Pancreas (tissue), 10 donors: ENCODE results near the gene IGSF21. TPM values are rescaled to one million over a fixed set of nuclear protein-coding genes. Genes with fewer than 3 reads are reported as not detected.

Experiments
- ATAC-seq, 4 donors: fragments of 200-7000 bp; cut with Tn5 transposase; one replicate each; pipeline versions ENCODE4 v1.8.0 to v1.9.1; 2020; ENCODE audit warnings: mild to moderate bottlenecking in 4 of 4, moderate library complexity in 4 of 4
- DNase-seq, 6 donors: peaks; one replicate each; pipeline ENCODE4 v3.0.0-alpha.2; 2020
- FAIRE-seq: peaks from 2 replicates; lab custom pipeline; 2012; peaks lifted over from hg19 to GRCh38; lab: Jason Lieb, UNC
- H3K27ac ChIP-seq, 4 donors: fragments of 200-600 bp; sonication (generic); 1 replicate in 3 of 4; 2 replicates in 1 of 4; pipeline versions ENCODE4 v1.5.0 to v1.8.0; 2020
- H3K27me3 ChIP-seq, 4 donors: fragments of 200-600 bp; one replicate each; pipeline ENCODE4 v1.8.0; 2021
- H3K36me3 ChIP-seq, 3 donors: fragments of 200-600 bp; sonication (generic) in 1 of 3; one replicate each; pipeline versions ENCODE4 v1.5.0 to v1.8.0; 2020 to 2021
- H3K4me1 ChIP-seq, 3 donors: fragments of 200-600 bp; one replicate each; pipeline ENCODE4 v1.8.0; 2021
- H3K4me3 ChIP-seq, 4 donors: fragments of 200-600 bp; sonication (generic) in 2 of 4; one replicate each; pipeline versions ENCODE4 v1.5.0 to v1.8.0; 2020 to 2021
- H3K9me3 ChIP-seq, 4 donors: fragments of 200-600 bp; one replicate each; pipeline ENCODE4 v1.8.0; 2021
- CTCF ChIP-seq, 4 donors: fragments of 200-600 bp; sonication (generic) in 3 of 4; IDR thresholded peaks; one replicate each; pipeline versions ENCODE4 v1.5.0 to v1.8.0; 2021; ENCODE audit warnings: antibody characterized with exemption in 4 of 4
- WGBS, 2 donors: extraction: QIAGEN DNeasy Blood & Tissue Kit; methylation state at CpG; one replicate each; pipeline ENCODE4 v1.1.7; 2013; 5-methylcytosine and 5-hydroxymethylcytosine counted together
- intact Hi-C, 3 donors: fragments of 100-400 bp; cut with DNase I; formaldehyde crosslinking; loops; one replicate each; pipeline versions ENCODE4 v1.11.1 to v1.14.2; 2022
- polyA plus RNA-seq, 2 donors: library from polyadenylated mRNA; stranded (reverse); fragments of 200-250 nt; gene quantifications; one replicate each; pipeline ENCODE4 v1.2.3, GENCODE V29; 2013
- total RNA-seq, 6 donors: library from RNA; stranded (reverse); fragmentation: NEBNext Ultra II Directional in 4 of 6; extraction: Animal tissue kit (Norgen Biotek cat#: 25700) in 4 of 6; gene quantifications; one replicate each; pipeline versions ENCODE4 v1.2.1 to v1.2.4, GENCODE V29; 2021 to 2023
- donor health status: healthy with polysubstance abuse.
- donor health status: DM: no; HTN: no; CAD: no; lungs with moderate emphysema.
- donor health status: DM: no; HTN: no; CAD: no.
- donor health status: control.
- donor health status: control.
- donor health status: Bipolar disorder and iron deficiency.
- donor health status: DM: yes; HTN: yes; CAD: no.
- donor health status: DM: no; HTN: no; CAD: no.
- donor health status: DM: no; HTN: no; CAD: no.
- donor health status: DM: yes; HTN: yes; CAD: no.

The IGSF21 gene
- total and polyA plus RNA-seq, 8 donors = 0.28 to 1.3 (median 0.92) TPM; not detected in 1

- Histone ChIP-seq H3K36me3 (no peaks in the 10 kb centered on the region), H3K4me1 (no peaks in the 10 kb centered on the region), H3K27ac (no peak overlapping the region), H3K9me3 (no peaks in the 10 kb centered on the region), H3K4me3 (no peak overlapping the region), H3K27me3 (no peaks in the 10 kb centered on the region)
- intact Hi-C loops = no loop called here
- no peak for TF ChIP-seq CTCF (IDR thresholded peaks at IDR 0.05)
- 60 to 67% methylated on average over 5 of the region's 5 CpGs for WGBS, 2 donors
- FAIRE-seq (no peak), DNase-seq (no peak), ATAC-seq (no peak)
These were observed 233.9 kb downstream of the IGSF21 start for GRCh38 chr1:18341291-18342069.

- no peaks in the 10 kb centered on the region for H3K36me3 ChIP-seq
- 81% methylated on average over 4 of the region's 4 CpGs for WGBS, 2 donors
- no peak for TF ChIP-seq CTCF (IDR thresholded peaks at IDR 0.05)
- no peak overlapping the region for H3K4me3 ChIP-seq
- no peak for DNase-seq
- H3K9me3 ChIP-seq = no peaks in the 10 kb centered on the region
- intact Hi-C loops = no loop called here
- no peak for FAIRE-seq
- no peaks in the 10 kb centered on the region for H3K27me3 ChIP-seq
- no peak overlapping the region for H3K27ac ChIP-seq
- H3K4me1 ChIP-seq = no peaks in the 10 kb centered on the region
- no peak for ATAC-seq
These were observed 235.1 kb downstream of the IGSF21 start for GRCh38 chr1:18342744-18343143.

GRCh38 chr1:18343581-18343980 lies 236.0 kb downstream of the IGSF21 start:
- Histone ChIP-seq H3K4me1 (no peaks in the 10 kb centered on the region), H3K9me3 (no peaks in the 10 kb centered on the region), H3K36me3 (no peaks in the 10 kb centered on the region), H3K27ac (no peak overlapping the region), H3K27me3 (no peaks in the 10 kb centered on the region), H3K4me3 (no peak overlapping the region)
- DNase-seq (no peak), ATAC-seq (no peak), FAIRE-seq (no peak)
- 64 to 72% methylated on average over 5 of the region's 5 CpGs for WGBS, 2 donors
- intact Hi-C loops = no loop called here
- no peak for TF ChIP-seq CTCF (IDR thresholded peaks at IDR 0.05)

- no peaks in the 10 kb centered on the region for H3K36me3 ChIP-seq
- DNase-seq (no peak), ATAC-seq (no peak), FAIRE-seq (no peak)
- H3K27ac ChIP-seq = no peak overlapping the region
- H3K4me1 ChIP-seq = no peaks in the 10 kb centered on the region
- no peaks in the 10 kb centered on the region for H3K27me3 ChIP-seq
- no peak for TF ChIP-seq CTCF (IDR thresholded peaks at IDR 0.05)
- H3K9me3 ChIP-seq = no peaks in the 10 kb centered on the region
- intact Hi-C loops = no loop called here
- H3K4me3 ChIP-seq = no peak overlapping the region
- 26 to 58% methylated on average over 3 of the region's 3 CpGs for WGBS, 2 donors
These were observed 237.2 kb downstream of the IGSF21 start for GRCh38 chr1:18344755-18345154.

- Histone ChIP-seq H3K27ac (no peak overlapping the region), H3K27me3 (no peaks in the 10 kb centered on the region)
These were observed 240.0 kb downstream of the IGSF21 start for GRCh38 chr1:18347559-18347958.

More at GRCh38 chr1:18347559-18347958, 240.0 kb downstream of the IGSF21 start:
- no peak for TF ChIP-seq CTCF (IDR thresholded peaks at IDR 0.05)
- ATAC-seq = no peak
- Histone ChIP-seq H3K36me3 (no peaks in the 10 kb centered on the region), H3K4me3 (no peak overlapping the region), H3K4me1 (no peaks in the 10 kb centered on the region), H3K9me3 (no peaks in the 10 kb centered on the region)
- no peak for DNase-seq
- intact Hi-C loops = no loop called here
- 78 to 82% methylated on average over 5 of the region's 5 CpGs for WGBS, 2 donors
- no peak for FAIRE-seq
